MV-4-11 (cell line): Measurements from ENCODE around the gene KRT13.
A peak's percentile ranks its signal among the peaks of the same experiment; 100 is the strongest.

Experiments used
- DNase-seq: peaks from one replicate; lab custom pipeline; 2025; lab: John Stamatoyannopoulos, UW

The KRT13 gene

GRCh38 chr17:41537614-41537954 lies 32.2 kb upstream of the KRT13 start:
- DNase-seq: no peak

GRCh38 chr17:41536741-41537613 lies 31.6 kb upstream of the KRT13 start:
- no peak for DNase-seq

GRCh38 chr17:41535764-41536481 lies 30.5 kb upstream of the KRT13 start:
- no peak for DNase-seq

GRCh38 chr17:41534899-41535546 lies 29.6 kb upstream of the KRT13 start:
- DNase-seq: no peak

- DNase-seq: no peak
Measured at GRCh38 chr17:41533613-41534012, 28.2 kb upstream of the KRT13 start.

- DNase-seq: no peak
Measured at GRCh38 chr17:41532947-41533570, 27.6 kb upstream of the KRT13 start.

GRCh38 chr17:41531993-41532392 lies 26.6 kb upstream of the KRT13 start:
- no peak for DNase-seq

- DNase-seq: no peak
Measured at GRCh38 chr17:41530062-41531048, 24.9 kb upstream of the KRT13 start.

- peak; percentile 48 for DNase-seq
Measured at GRCh38 chr17:41529491-41529915, 24.1 kb upstream of the KRT13 start.

GRCh38 chr17:41528959-41529353 lies 23.5 kb upstream of the KRT13 start:
- no peak for DNase-seq

- no peak for DNase-seq
Measured at GRCh38 chr17:41527063-41528023, 21.9 kb upstream of the KRT13 start.

- no peak for DNase-seq
Measured at GRCh38 chr17:41524261-41524660, 18.8 kb upstream of the KRT13 start.

- DNase-seq: no peak
Measured at GRCh38 chr17:41523787-41524186, 18.4 kb upstream of the KRT13 start.

- DNase-seq: no peak
Measured at GRCh38 chr17:41523225-41523593, 17.8 kb upstream of the KRT13 start.

GRCh38 chr17:41522301-41523224 lies 17.2 kb upstream of the KRT13 start:
- DNase-seq: no peak

GRCh38 chr17:41521574-41522261 lies 16.3 kb upstream of the KRT13 start:
- DNase-seq: peak; percentile 8

- no peak for DNase-seq
Measured at GRCh38 chr17:41520821-41521521, 15.6 kb upstream of the KRT13 start.
